Measurements from ENCODE around the gene ZNF668.

Gene ZNF668

DNA sequence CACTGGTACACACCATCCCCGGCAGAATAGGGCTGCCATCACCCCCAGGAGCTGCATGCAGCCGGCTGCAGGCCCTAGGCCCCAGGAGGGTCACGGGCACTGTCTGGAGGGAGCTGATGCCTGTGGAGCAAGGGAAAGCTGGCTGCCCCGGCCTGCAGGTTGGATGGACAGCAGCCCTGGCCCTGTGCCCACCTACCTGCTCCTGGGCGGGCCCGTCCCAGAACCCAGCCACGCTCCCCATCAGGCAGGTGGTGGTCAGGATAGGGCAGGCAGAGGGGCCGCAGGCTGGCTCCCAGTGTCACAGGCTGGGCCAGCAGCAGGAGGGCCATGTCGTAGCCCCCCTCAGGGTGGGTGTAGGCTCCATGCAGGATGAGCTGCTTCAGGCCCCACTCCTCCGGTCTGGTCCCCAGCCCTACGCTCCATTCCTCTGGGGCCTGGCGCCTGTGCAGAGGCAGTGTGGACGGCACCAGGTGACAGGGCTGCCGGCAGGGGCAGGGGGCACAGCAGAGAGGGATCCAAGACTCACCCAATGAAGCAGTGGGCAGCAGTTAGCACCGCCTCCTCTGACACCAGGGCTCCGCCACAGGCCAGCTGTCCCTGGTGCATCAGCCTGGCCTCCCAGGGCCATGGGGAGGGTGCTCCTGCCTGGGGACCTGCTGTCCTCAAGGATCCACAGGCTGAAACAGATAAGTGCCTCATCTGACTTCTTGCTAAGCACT is 10.7 kb upstream of the ZNF668 start:
- no peak overlapping the region for H3K4me3 ChIP-seq (ENCODE audit: low read length)
- no peak for DNase-seq (ENCODE audit: low read depth)
- TF ChIP-seq, protein P1, sequence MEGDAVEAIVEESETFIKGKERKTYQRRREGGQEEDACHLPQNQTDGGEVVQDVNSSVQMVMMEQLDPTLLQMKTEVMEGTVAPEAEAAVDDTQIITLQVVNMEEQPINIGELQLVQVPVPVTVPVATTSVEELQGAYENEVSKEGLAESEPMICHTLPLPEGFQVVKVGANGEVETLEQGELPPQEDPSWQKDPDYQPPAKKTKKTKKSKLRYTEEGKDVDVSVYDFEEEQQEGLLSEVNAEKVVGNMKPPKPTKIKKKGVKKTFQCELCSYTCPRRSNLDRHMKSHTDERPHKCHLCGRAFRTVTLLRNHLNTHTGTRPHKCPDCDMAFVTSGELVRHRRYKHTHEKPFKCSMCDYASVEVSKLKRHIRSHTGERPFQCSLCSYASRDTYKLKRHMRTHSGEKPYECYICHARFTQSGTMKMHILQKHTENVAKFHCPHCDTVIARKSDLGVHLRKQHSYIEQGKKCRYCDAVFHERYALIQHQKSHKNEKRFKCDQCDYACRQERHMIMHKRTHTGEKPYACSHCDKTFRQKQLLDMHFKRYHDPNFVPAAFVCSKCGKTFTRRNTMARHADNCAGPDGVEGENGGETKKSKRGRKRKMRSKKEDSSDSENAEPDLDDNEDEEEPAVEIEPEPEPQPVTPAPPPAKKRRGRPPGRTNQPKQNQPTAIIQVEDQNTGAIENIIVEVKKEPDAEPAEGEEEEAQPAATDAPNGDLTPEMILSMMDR (IDR thresholded peaks at IDR 0.05; ENCODE audit: insufficient read depth, low read depth, low read length, missing control alignments) = no peak

DNA sequence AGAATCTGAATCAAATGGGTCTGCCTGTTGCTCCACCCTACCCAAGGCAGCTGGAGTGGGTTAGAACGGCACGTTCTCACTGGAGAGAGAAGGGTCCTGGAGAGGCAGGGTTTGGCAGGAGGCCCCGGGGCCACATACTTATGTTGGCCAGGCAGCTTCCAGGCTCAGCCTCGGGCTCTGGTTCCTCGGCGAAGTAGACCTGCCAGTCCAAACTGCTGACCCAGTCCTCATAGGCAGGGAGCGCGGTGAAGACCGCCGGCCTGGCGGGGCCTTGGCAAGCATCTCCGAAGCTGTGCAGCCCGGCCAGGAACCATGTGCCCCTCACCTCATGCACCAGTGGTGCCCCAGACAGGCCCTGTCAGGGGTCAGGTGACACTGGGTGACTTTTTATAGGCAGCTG is 9.9 kb upstream of the ZNF668 start:
- no peak for DNase-seq (ENCODE audit: low read depth)
- no peak overlapping the region for H3K4me3 ChIP-seq (ENCODE audit: low read length)
- TF ChIP-seq, protein P1 (IDR thresholded peaks at IDR 0.05; ENCODE audit: insufficient read depth, low read depth, low read length, missing control alignments) = no peak

DNA sequence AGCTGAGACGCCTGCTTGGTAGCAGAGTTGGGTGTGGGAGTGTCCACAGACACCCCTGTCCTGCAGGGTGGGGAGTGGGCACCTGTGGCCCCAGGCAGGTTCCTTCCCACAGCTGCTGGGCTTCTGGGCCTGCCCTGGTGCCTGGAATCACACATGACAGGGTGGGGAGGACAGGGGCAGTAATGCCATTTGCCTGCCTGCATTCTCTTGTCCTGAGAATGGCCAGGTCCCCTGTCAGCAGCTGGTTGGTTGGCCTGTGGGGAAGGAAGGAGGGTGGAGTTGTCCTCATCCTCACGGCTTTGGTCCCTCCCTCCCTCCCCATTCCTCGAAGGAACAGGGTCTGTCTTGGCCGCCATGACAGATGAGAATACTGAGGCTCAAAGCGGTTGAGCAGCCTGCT is 9.5 kb upstream of the ZNF668 start:
- TF ChIP-seq, protein P1 (IDR thresholded peaks at IDR 0.05; ENCODE audit: insufficient read depth, low read depth, low read length, missing control alignments) = no peak
- no peak for DNase-seq (ENCODE audit: low read depth)
- no peak overlapping the region for H3K4me3 ChIP-seq (ENCODE audit: low read length)

- no peak overlapping the region for H3K4me3 ChIP-seq (ENCODE audit: low read length)
- TF ChIP-seq, protein P1 (IDR thresholded peaks at IDR 0.05; ENCODE audit: insufficient read depth, low read depth, low read length, missing control alignments) = no peak
- no peak for DNase-seq (ENCODE audit: low read depth)
Observed at GRCh38 chr16:31083081-31083480, 9.0 kb upstream of the ZNF668 start.

- no peak for DNase-seq (ENCODE audit: low read depth)
- H3K4me3 ChIP-seq (ENCODE audit: low read length) = no peak overlapping the region
- TF ChIP-seq, protein P1 (IDR thresholded peaks at IDR 0.05; ENCODE audit: insufficient read depth, low read depth, low read length, missing control alignments) = no peak
Observed at GRCh38 chr16:31082368-31083045, 8.5 kb upstream of the ZNF668 start.

GRCh38 chr16:31081428-31082351 is 7.7 kb upstream of the ZNF668 start:
- no peak overlapping the region for H3K4me3 ChIP-seq (ENCODE audit: low read length)
- no peak for DNase-seq (ENCODE audit: low read depth)
- TF ChIP-seq, protein P1 (IDR thresholded peaks at IDR 0.05; ENCODE audit: insufficient read depth, low read depth, low read length, missing control alignments) = no peak
